ENCODE data around the gene RAB33B.

DNA sequence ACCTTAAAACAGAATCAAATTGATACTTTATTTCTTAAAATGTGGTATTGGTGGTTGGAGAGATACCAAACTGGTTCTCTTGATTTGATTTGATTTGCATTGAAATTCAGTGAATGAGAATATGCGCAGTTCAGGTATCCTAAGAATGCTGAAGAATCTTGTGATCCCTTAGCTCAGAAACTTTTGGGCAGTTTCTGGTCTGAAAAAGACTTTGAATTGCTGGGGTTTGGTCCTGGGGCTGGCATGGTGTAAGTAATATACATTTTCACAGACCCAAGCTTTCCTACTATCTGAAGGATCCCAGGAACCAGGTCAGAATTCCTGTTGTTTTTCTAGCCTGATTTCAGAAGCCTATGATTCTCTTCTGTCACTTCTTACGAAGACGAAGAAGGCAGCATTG is 6.6 kb downstream of the RAB33B start:
- TF ChIP-seq, protein P1, sequence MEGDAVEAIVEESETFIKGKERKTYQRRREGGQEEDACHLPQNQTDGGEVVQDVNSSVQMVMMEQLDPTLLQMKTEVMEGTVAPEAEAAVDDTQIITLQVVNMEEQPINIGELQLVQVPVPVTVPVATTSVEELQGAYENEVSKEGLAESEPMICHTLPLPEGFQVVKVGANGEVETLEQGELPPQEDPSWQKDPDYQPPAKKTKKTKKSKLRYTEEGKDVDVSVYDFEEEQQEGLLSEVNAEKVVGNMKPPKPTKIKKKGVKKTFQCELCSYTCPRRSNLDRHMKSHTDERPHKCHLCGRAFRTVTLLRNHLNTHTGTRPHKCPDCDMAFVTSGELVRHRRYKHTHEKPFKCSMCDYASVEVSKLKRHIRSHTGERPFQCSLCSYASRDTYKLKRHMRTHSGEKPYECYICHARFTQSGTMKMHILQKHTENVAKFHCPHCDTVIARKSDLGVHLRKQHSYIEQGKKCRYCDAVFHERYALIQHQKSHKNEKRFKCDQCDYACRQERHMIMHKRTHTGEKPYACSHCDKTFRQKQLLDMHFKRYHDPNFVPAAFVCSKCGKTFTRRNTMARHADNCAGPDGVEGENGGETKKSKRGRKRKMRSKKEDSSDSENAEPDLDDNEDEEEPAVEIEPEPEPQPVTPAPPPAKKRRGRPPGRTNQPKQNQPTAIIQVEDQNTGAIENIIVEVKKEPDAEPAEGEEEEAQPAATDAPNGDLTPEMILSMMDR (tag by site-specific recombination; IDR thresholded peaks at IDR 0.05) = no peak
- no peak for TF ChIP-seq BCL11A (tag by site-specific recombination; IDR thresholded peaks at IDR 0.05; ENCODE audit: low read depth)
- TF ChIP-seq ZNF274 (IDR thresholded peaks at IDR 0.05; ENCODE audit: low read length) = no peak
- no peak for TF ChIP-seq ZNF274 (tag by site-specific recombination; IDR thresholded peaks at IDR 0.05; ENCODE audit: borderline replicate concordance)
- no peak for TF ChIP-seq ZBTB20 (tag by site-specific recombination; IDR thresholded peaks at IDR 0.05)
- TF ChIP-seq ZNF561 (tag by site-specific recombination; IDR thresholded peaks at IDR 0.05; ENCODE audit: borderline replicate concordance) = no peak
- TF ChIP-seq, protein P2, sequence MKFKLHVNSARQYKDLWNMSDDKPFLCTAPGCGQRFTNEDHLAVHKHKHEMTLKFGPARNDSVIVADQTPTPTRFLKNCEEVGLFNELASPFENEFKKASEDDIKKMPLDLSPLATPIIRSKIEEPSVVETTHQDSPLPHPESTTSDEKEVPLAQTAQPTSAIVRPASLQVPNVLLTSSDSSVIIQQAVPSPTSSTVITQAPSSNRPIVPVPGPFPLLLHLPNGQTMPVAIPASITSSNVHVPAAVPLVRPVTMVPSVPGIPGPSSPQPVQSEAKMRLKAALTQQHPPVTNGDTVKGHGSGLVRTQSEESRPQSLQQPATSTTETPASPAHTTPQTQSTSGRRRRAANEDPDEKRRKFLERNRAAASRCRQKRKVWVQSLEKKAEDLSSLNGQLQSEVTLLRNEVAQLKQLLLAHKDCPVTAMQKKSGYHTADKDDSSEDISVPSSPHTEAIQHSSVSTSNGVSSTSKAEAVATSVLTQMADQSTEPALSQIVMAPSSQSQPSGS (tag by site-specific recombination; IDR thresholded peaks at IDR 0.05; ENCODE audit: low read depth) = no peak
- TF ChIP-seq ZNF324 (tag by site-specific recombination; IDR thresholded peaks at IDR 0.05) = no peak
- no peak for TF ChIP-seq ZSCAN30 (tag by site-specific recombination; IDR thresholded peaks at IDR 0.05)
